Adrenal gland (tissue), 5 donors: ENCODE data around the gene BMP4.

ENCODE experiments used
- CTCF ChIP-seq, 6 experiments: fragments of 450-650 bp in 4 of 6; fragments of 200-600 bp in 2 of 6; sonication (generic) in 1 of 6; IDR thresholded peaks; 1 replicate in 5 of 6; 2 replicates in 1 of 6; pipeline versions ENCODE4 v1.5.1 to v1.8.0; 2016 to 2021; ENCODE audit warnings: antibody characterized with exemption in 6 of 6, mild to moderate bottlenecking in 2 of 6, moderate library complexity in 1 of 6
- POLR2A ChIP-seq, 2 donors: fragments of 450-650 bp; IDR thresholded peaks; one replicate each; pipeline ENCODE4 v1.6.1; 2017; ENCODE audit warnings: antibody characterized with exemption in 2 of 2, mild to moderate bottlenecking in 2 of 2, moderate library complexity in 1 of 2
- donor health status: DM: no; HTN: no; CAD: no.

GRCh38 chr14:53953828-53954550 lies 2.6 kb downstream of the BMP4 start:
- TF ChIP-seq CTCF (IDR thresholded peaks at IDR 0.05) (no peak), POLR2A (IDR thresholded peaks at IDR 0.05) (no peak)
